SK-N-SH treated with all-trans-retinoic acid at 6 μM for 48 hours (cell line): ENCODE data around the gene CD59.

ENCODE experiments used
- BACH2 ChIP-seq: fragments of 250-450 bp; sonication (Bioruptor Pico); IDR thresholded peaks from 2 replicates; pipeline ENCODE4 v1.9.0; 2021; ENCODE audit warnings: mild to moderate bottlenecking, borderline replicate concordance
- ESRRG ChIP-seq: fragments of 250-450 bp; sonication (Bioruptor Pico); IDR thresholded peaks from 2 replicates; pipeline ENCODE4 v1.6.1; 2021; ENCODE audit warnings: mild to moderate bottlenecking
- GLIS3 ChIP-seq: fragments of 250-450 bp; sonication (Bioruptor Pico); IDR thresholded peaks from 2 replicates; pipeline ENCODE4 v1.5.0; 2020; ENCODE audit warnings: mild to moderate bottlenecking, moderate library complexity
- RARB ChIP-seq: fragments of 250-450 bp; sonication (Bioruptor Pico); IDR thresholded peaks from 2 replicates; pipeline ENCODE4 v1.8.0; 2021; ENCODE audit warnings: mild to moderate bottlenecking, moderate library complexity
- TOX ChIP-seq: fragments of 250-450 bp; sonication (Bioruptor Pico); IDR thresholded peaks from 2 replicates; pipeline ENCODE4 v1.8.0; 2021; ENCODE audit warnings: mild to moderate bottlenecking, moderate library complexity, borderline replicate concordance
- ZC3H10 ChIP-seq: fragments of 250-450 bp; sonication (Bioruptor Pico); IDR thresholded peaks from 2 replicates; pipeline ENCODE4 v1.5.1; 2021; ENCODE audit warnings: mild to moderate bottlenecking, moderate library complexity
- ZFP3 ChIP-seq: fragments of 250-450 bp; sonication (Bioruptor Pico); IDR thresholded peaks from 2 replicates; pipeline ENCODE4 v1.5.0; 2020; ENCODE audit warnings: mild to moderate bottlenecking, moderate library complexity
- ZNF70 ChIP-seq: fragments of 450-650 bp; formaldehyde crosslinking; IDR thresholded peaks from 2 replicates; pipeline ENCODE4 v1.5.0; 2020; ENCODE audit warnings: mild to moderate bottlenecking, moderate library complexity
- ZNF8 ChIP-seq: fragments of 450-650 bp; formaldehyde crosslinking; IDR thresholded peaks from 2 replicates; pipeline ENCODE4 v1.5.0; 2020; ENCODE audit warnings: mild to moderate bottlenecking, moderate library complexity
- TF ChIP-seq, protein P1 (sequence below): fragments of 250-450 bp; sonication (Bioruptor Pico); IDR thresholded peaks from 2 replicates; pipeline ENCODE4 v1.5.1; 2020; ENCODE audit warnings: low read depth, mild to moderate bottlenecking, moderate library complexity
- TF ChIP-seq, protein P2 (sequence below): fragments of 250-450 bp; sonication (Bioruptor Pico); IDR thresholded peaks from 2 replicates; pipeline ENCODE4 v1.8.0; 2020; ENCODE audit warnings: mild to moderate bottlenecking, moderate library complexity, borderline replicate concordance
- TF ChIP-seq, protein P3 (sequence below): fragments of 250-450 bp; sonication (Bioruptor Pico); IDR thresholded peaks from 2 replicates; pipeline ENCODE4 v1.8.0; 2021; ENCODE audit warnings: low read depth, mild to moderate bottlenecking, moderate library complexity, borderline replicate concordance

DNA sequence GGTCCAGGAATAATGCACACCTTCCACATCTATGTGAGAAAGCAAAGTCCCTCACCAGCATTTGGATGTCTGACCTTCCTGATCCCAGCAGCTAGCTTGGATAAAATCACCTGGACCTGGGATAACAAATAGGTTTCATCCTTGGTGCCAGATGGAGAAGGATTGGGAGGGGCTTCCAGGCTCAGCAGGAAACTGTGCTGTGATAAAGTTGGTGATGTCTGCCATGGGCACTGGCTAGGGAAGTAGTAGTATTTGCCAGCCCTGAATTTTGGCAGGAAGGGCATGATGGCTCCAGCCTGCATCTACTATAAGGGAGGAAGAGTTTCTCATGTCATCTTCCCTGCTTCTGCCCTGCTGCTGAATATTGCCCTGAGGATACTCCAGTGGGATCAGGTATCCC is 73.1 kb downstream of the CD59 start:
- TF ChIP-seq, protein P1, sequence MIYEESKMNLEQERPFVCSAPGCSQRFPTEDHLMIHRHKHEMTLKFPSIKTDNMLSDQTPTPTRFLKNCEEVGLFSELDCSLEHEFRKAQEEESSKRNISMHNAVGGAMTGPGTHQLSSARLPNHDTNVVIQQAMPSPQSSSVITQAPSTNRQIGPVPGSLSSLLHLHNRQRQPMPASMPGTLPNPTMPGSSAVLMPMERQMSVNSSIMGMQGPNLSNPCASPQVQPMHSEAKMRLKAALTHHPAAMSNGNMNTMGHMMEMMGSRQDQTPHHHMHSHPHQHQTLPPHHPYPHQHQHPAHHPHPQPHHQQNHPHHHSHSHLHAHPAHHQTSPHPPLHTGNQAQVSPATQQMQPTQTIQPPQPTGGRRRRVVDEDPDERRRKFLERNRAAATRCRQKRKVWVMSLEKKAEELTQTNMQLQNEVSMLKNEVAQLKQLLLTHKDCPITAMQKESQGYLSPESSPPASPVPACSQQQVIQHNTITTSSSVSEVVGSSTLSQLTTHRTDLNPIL (CRISPR knock-in tag), result no peak
- TF ChIP-seq TOX (no peak), ZNF70 (no peak), ZC3H10 (CRISPR knock-in tag) (no peak), RARB (CRISPR knock-in tag) (no peak), ZFP3 (CRISPR knock-in tag) (no peak), BACH2 (CRISPR knock-in tag) (no peak), ZNF8 (CRISPR knock-in tag) (no peak), ESRRG (CRISPR knock-in tag) (no peak), GLIS3 (CRISPR knock-in tag) (no peak)
- TF ChIP-seq, protein P2, sequence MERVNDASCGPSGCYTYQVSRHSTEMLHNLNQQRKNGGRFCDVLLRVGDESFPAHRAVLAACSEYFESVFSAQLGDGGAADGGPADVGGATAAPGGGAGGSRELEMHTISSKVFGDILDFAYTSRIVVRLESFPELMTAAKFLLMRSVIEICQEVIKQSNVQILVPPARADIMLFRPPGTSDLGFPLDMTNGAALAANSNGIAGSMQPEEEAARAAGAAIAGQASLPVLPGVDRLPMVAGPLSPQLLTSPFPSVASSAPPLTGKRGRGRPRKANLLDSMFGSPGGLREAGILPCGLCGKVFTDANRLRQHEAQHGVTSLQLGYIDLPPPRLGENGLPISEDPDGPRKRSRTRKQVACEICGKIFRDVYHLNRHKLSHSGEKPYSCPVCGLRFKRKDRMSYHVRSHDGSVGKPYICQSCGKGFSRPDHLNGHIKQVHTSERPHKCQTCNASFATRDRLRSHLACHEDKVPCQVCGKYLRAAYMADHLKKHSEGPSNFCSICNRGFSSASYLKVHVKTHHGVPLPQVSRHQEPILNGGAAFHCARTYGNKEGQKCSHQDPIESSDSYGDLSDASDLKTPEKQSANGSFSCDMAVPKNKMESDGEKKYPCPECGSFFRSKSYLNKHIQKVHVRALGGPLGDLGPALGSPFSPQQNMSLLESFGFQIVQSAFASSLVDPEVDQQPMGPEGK, result no peak
- TF ChIP-seq, protein P3, sequence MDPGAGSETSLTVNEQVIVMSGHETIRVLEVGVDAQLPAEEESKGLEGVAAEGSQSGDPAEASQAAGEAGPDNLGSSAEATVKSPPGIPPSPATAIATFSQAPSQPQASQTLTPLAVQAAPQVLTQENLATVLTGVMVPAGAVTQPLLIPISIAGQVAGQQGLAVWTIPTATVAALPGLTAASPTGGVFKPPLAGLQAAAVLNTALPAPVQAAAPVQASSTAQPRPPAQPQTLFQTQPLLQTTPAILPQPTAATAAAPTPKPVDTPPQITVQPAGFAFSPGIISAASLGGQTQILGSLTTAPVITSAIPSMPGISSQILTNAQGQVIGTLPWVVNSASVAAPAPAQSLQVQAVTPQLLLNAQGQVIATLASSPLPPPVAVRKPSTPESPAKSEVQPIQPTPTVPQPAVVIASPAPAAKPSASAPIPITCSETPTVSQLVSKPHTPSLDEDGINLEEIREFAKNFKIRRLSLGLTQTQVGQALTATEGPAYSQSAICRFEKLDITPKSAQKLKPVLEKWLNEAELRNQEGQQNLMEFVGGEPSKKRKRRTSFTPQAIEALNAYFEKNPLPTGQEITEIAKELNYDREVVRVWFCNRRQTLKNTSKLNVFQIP (CRISPR knock-in tag), result no peak
